Gastrocnemius medialis (tissue), 4 donors: Measurements from ENCODE around the gene INF2. TPM values are rescaled to one million over a fixed set of nuclear protein-coding genes. Genes with fewer than 3 reads are reported as not detected.

ENCODE experiments used
- ATAC-seq, 2 donors: fragments of 150-250 bp; one replicate each; pipeline ENCODE4 v1.9.1; 2016
- DNase-seq, 2 donors: peaks; one replicate each; pipeline ENCODE4 v3.0.0-alpha.2; 2019
- H3K27ac ChIP-seq, 4 donors: fragments of 200-600 bp; sonication (generic); 1 replicate in 1 of 4; 2 replicates in 3 of 4; pipeline ENCODE4 v1.5.1; 2016 to 2018; ENCODE audit warnings: mild to moderate bottlenecking in 2 of 4, moderate library complexity in 1 of 4
- H3K27me3 ChIP-seq, 3 donors: fragments of 200-600 bp; sonication (generic) in 2 of 3; 1 replicate in 1 of 3; 2 replicates in 2 of 3; pipeline versions ENCODE4 v1.5.1 to v1.6.0; 2016 to 2019; ENCODE audit warnings: mild to moderate bottlenecking in 1 of 3, moderate library complexity in 1 of 3
- H3K36me3 ChIP-seq, 2 donors: fragments of 200-600 bp; sonication (generic) in 1 of 2; one replicate each; pipeline ENCODE4 v1.5.1; 2017 to 2018
- H3K4me1 ChIP-seq, 2 donors: fragments of 200-600 bp; sonication (generic) in 1 of 2; one replicate each; pipeline ENCODE4 v1.5.1; 2016 to 2017; ENCODE audit warnings: mild to moderate bottlenecking in 2 of 2
- H3K4me3 ChIP-seq, 4 donors: fragments of 200-600 bp; sonication (generic) in 3 of 4; 1 replicate in 1 of 4; 2 replicates in 3 of 4; pipeline ENCODE4 v1.5.1; 2016 to 2019; ENCODE audit warnings: mild to moderate bottlenecking in 2 of 4
- H3K9me3 ChIP-seq, 3 donors: fragments of 200-600 bp; sonication (generic) in 2 of 3; 1 replicate in 1 of 3; 2 replicates in 2 of 3; pipeline ENCODE4 v1.5.1; 2016 to 2019
- POLR2A ChIP-seq, 2 donors: fragments of 450-650 bp; IDR thresholded peaks; one replicate each; pipeline ENCODE4 v1.6.1; 2017; ENCODE audit warnings: antibody characterized with exemption in 2 of 2, mild to moderate bottlenecking in 2 of 2, moderate library complexity in 2 of 2
- in situ Hi-C, 4 donors: fragments of 200-750 bp; cut with MboI; loops; one replicate each; pipeline versions ENCODE4 v1.15.0 to v1.8.0; 2017; ENCODE audit warnings: low sequenced_read_pairs in 4 of 4
- intact Hi-C: fragments of 100-400 bp; cut with DNase I; formaldehyde crosslinking; loops from one replicate; pipeline ENCODE4 v1.15.1; 2023; ENCODE audit warnings: low total_unique reads
- total RNA-seq, 4 donors: library from RNA; depleted of rRNA; stranded (reverse); fragments of >200 nt; gene quantifications; one replicate each; pipeline versions ENCODE4 v1.1.0 to v1.2.3, GENCODE V29; 2016
- TF ChIP-seq, protein P1 (sequence below), 5 experiments: fragments of 450-650 bp in 3 of 5; fragments of 200-600 bp in 2 of 5; sonication (generic) in 2 of 5; IDR thresholded peaks in 4 of 5; conservative IDR thresholded peaks in 1 of 5; 1 replicate in 4 of 5; 2 replicates in 1 of 5; pipeline ENCODE4 v1.5.1; 2016 to 2019; ENCODE audit warnings: antibody characterized with exemption in 5 of 5, mild to moderate bottlenecking in 3 of 5, moderate library complexity in 3 of 5

Gene INF2
- total RNA-seq, 4 donors from 2014 or later, result 11.6 to 34.6 (median 19.7) TPM

DNA sequence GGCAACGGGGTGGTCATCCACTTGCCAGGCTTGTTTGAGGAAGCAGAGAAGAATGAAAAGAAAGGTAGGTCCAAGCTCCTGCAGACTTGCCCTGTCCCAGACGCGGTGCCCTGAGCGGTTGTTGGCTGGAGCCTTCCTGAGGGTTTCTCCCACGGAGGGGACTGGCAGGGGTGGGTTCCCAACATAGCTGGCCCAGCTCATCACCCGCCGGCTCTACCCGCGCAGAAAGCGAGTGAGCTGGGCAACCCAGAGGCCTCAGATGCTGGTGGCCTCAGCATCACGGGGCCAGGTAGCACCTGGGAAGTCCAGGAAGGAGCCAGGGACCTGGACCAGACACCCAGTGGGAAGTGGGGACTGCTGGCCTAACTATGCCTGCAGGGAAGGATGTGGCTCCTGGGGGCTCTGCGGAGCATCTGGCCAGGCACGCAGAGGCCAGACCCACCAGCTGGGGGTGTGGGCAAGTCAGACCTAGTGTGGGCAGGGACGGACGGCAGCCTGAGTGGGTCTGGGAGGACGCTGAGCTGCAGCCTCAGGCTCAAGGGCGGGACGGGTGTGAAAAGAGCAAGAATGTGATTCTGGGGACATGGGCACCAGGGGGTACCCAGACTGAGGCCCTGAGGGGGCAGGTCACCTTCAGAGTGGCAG lies 49.1 kb downstream of the INF2 start:
- ATAC-seq (no peak), DNase-seq (no peak)
- Histone ChIP-seq H3K36me3 (peaks cover 0 to 35% of the 10 kb centered on the region in 2 donors), H3K9me3 (no peaks in the 10 kb centered on the region), H3K27ac (peak overlapping the region; percentile 91 to 96 (median 95)), H3K4me3 (no peak overlapping the region), H3K4me1 (peaks cover 40% of the 10 kb centered on the region in 2 donors), H3K27me3 (no peaks in the 10 kb centered on the region)
- in situ Hi-C loops (no loop called here), intact Hi-C loops (no loop called here)
- TF ChIP-seq, protein P1, sequence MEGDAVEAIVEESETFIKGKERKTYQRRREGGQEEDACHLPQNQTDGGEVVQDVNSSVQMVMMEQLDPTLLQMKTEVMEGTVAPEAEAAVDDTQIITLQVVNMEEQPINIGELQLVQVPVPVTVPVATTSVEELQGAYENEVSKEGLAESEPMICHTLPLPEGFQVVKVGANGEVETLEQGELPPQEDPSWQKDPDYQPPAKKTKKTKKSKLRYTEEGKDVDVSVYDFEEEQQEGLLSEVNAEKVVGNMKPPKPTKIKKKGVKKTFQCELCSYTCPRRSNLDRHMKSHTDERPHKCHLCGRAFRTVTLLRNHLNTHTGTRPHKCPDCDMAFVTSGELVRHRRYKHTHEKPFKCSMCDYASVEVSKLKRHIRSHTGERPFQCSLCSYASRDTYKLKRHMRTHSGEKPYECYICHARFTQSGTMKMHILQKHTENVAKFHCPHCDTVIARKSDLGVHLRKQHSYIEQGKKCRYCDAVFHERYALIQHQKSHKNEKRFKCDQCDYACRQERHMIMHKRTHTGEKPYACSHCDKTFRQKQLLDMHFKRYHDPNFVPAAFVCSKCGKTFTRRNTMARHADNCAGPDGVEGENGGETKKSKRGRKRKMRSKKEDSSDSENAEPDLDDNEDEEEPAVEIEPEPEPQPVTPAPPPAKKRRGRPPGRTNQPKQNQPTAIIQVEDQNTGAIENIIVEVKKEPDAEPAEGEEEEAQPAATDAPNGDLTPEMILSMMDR (IDR thresholded peaks at IDR 0.05 in 4 of 5, conservative IDR thresholded peaks at IDR 0.05 in 1 of 5), result no peak
- no peak for TF ChIP-seq POLR2A (IDR thresholded peaks at IDR 0.05)

DNA sequence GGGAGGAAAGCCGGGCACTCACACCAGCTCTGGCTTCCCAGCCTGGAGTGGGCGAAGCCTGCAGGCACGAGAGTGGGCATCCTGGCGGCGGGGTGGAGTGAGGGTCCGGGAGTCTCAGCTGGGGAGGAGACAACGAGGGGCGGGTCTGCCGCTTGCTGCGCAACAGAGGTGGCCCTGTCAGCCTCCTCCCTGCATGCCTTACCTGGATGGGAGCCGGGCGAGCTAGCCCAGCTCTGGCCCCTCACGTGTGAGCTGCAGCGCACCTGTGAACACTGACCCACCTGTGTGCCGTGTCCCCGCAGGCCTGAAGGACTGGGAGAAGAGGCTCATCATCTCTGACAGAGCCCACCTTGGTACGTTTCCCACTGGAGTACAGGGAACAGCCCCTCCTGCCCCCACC lies 49.6 kb downstream of the INF2 start:
- peaks cover 0 to 41% of the 10 kb centered on the region in 2 donors for H3K36me3 ChIP-seq
- no peak overlapping the region for H3K4me3 ChIP-seq
- ATAC-seq (no peak), DNase-seq (no peak)
- intact Hi-C loops (no loop called here), in situ Hi-C loops (no loop called here)
- TF ChIP-seq, protein P1 (IDR thresholded peaks at IDR 0.05 in 4 of 5, conservative IDR thresholded peaks at IDR 0.05 in 1 of 5), result no peak
- no peak for TF ChIP-seq POLR2A (IDR thresholded peaks at IDR 0.05)
- H3K27me3 ChIP-seq, result no peaks in the 10 kb centered on the region
- H3K9me3 ChIP-seq, result no peaks in the 10 kb centered on the region
- H3K27ac ChIP-seq, result peak overlapping the region; percentile 91 to 96 (median 95)
- H3K4me1 ChIP-seq, result peaks cover 35% of the 10 kb centered on the region in 2 donors

DNA sequence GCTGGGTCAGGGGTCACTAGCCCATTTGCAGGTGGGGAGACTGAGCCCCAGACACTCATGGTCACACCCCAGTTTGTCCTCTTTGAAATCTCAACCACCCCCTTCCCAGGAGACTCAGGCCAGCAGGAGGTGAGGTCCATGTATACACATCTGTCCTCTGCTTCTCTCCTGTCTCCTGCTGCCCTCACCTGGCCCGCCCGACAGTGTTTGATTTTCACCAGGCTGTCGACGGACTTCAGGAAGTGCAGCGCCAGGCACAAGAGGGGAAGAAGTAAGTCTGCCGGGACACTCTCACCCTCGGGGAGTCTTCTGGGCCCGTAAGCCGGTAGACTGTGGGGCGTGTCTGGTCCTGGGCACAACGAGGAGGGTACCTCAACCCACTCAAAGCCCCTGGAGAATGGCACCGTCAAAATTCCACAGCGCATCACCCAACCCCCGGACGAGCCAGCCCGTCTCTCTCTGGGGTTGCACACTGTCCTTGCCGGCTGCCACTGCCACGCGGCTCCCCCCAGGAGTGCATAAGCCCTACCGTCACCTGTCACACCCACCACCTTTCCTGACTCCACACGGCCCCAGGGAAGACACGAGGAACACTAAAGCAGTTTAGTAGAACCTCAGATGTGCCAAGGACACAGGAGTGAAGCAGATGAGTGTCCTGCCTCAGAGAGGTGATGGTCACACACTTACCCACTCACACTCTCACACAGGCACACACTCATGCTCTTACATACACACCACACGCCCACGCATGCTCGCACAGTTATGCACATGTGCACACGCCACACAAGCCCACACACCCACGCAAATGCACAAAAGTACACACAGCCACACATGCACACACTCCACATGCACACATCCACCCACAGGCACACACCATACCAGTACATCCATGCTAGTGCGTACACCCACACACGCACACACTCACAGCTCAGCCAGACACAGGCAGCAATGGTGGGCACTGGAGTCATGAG lies 50.4 kb downstream of the INF2 start:
- Histone ChIP-seq H3K27me3 (no peaks in the 10 kb centered on the region), H3K27ac (peak overlapping the region; percentile 91 to 96 (median 95)), H3K36me3 (peaks cover 0 to 46% of the 10 kb centered on the region in 2 donors), H3K9me3 (no peaks in the 10 kb centered on the region), H3K4me1 (peaks cover 27% of the 10 kb centered on the region in 2 donors), H3K4me3 (no peak overlapping the region)
- intact Hi-C loops (no loop called here), in situ Hi-C loops (no loop called here)
- ATAC-seq (no peak), DNase-seq (no peak)
- TF ChIP-seq, protein P1 (IDR thresholded peaks at IDR 0.05 in 4 of 5, conservative IDR thresholded peaks at IDR 0.05 in 1 of 5), result no peak
- no peak for TF ChIP-seq POLR2A (IDR thresholded peaks at IDR 0.05)

DNA sequence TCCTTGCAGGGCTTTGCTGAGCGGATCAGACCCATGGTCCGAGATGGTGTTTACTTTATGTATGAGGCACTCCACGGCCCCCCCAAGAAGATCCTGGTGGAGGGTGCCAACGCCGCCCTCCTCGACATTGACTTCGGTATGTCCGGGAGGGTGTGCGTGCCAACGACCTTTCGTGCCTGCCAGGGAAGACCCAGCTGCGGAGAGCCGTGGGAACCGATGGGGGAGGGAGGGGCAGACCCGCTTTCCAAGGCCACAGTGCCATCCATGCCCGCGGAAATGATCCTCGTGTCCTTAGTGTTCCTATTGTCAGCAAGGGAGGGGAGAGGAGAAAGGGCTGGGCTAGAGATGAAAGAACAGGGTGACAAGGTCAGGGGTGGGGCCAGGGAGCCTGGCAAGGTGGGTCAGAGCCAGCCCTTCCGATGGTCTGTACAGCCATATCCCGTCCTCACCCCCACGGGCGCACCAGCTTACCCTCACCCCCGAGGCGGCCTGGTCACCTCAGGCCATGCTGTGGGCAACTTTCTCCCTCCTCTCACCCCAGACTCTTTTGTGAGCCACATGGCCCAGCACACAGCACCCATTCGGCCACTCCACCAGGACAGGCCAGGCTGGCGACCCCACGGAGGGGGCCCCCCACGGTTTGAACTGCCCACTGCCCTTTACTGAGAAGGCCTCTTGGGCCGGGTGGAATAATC lies 51.8 kb downstream of the INF2 start:
- TF ChIP-seq POLR2A (IDR thresholded peaks at IDR 0.05), result no peak
- TF ChIP-seq, protein P1 (IDR thresholded peaks at IDR 0.05 in 4 of 5, conservative IDR thresholded peaks at IDR 0.05 in 1 of 5), result no peak
- in situ Hi-C loops (no loop called here), intact Hi-C loops (no loop called here)
- H3K4me3 ChIP-seq, result no peak overlapping the region
- H3K4me1 ChIP-seq, result peaks cover 14 to 18% of the 10 kb centered on the region in 2 donors
- DNase-seq (no peak), ATAC-seq (no peak)
- no peaks in the 10 kb centered on the region for H3K27me3 ChIP-seq
- H3K9me3 ChIP-seq, result no peaks in the 10 kb centered on the region
- peak overlapping the region; percentile 91 to 96 (median 95) for H3K27ac ChIP-seq
- peaks cover 0 to 56% of the 10 kb centered on the region in 2 donors for H3K36me3 ChIP-seq
